ENCODE data around the gene MRC1. TPM values are rescaled to one million over a fixed set of nuclear protein-coding genes. Genes with fewer than 3 reads are reported as not detected.

Gene MRC1
- polyA plus RNA-seq, 1 donor (not counting 4 experiments of a cell fraction or from before 2014, with no cell fraction given) = 0.01 TPM

GRCh38 chr10:17906002-17906401 lies 96.9 kb downstream of the MRC1 start:
- Histone ChIP-seq H3K27ac (ENCODE audit: control insufficient read depth, insufficient read depth, low read length) (no peak overlapping the region), H3K9me1 (ENCODE audit: control insufficient read depth, extremely low read depth, insufficient read depth, low read length) (no peaks in the 10 kb centered on the region), H3K79me2 (ENCODE audit: control insufficient read depth, insufficient read depth, low read length) (no peaks in the 10 kb centered on the region), H3K9me3 (ENCODE audit: control insufficient read depth, low read depth, low read length) (no peaks in the 10 kb centered on the region), H3K4me1 (ENCODE audit: control insufficient read depth, extremely low read depth, insufficient read depth, low read length) (no peaks in the 10 kb centered on the region), H3K36me3 (ENCODE audit: control insufficient read depth in 2 of 2, extremely low read depth in 1 of 2, insufficient read depth in 2 of 2, low read length in 2 of 2) (no peaks in the 10 kb centered on the region), H3K27me3 (ENCODE audit: control insufficient read depth, extremely low read depth, insufficient read depth, low read length) (no peaks in the 10 kb centered on the region), H3K9ac (ENCODE audit: control insufficient read depth, extremely low read depth, insufficient read depth, low read length) (no peak overlapping the region), H4K20me1 (ENCODE audit: control insufficient read depth, extremely low read depth, insufficient read depth, low read length) (no peaks in the 10 kb centered on the region), H3K4me3 (ENCODE audit: control insufficient read depth in 2 of 3, extremely low read depth in 1 of 3, insufficient read depth in 2 of 3, low read depth in 1 of 3, low read length in 3 of 3) (no peak overlapping the region), H3K4me2 (ENCODE audit: control insufficient read depth, extremely low read depth, insufficient read depth, low read depth, low read length) (no peak overlapping the region), H2AFZ (ENCODE audit: control insufficient read depth, low read length) (no peak overlapping the region)
- FAIRE-seq (no peak), DNase-seq (ENCODE audit: low read depth, low spot score) (no peak)
- TF ChIP-seq CTCF (optimal IDR thresholded peaks at IDR 0.05 in 1 of 3, IDR thresholded peaks at IDR 0.05 in 1 of 3, conservative IDR thresholded peaks at IDR 0.05 in 1 of 3; ENCODE audit: extremely low read depth in 1 of 3, insufficient read depth in 2 of 3, low read length in 3 of 3) = no peak
- TF ChIP-seq EZH2 (IDR thresholded peaks at IDR 0.05; ENCODE audit: low read length) = no peak
- dilution Hi-C loops (cut with MboI; ENCODE audit: extremely low pct_ligation_motif_present, low sequenced_read_pairs) = no loop called here

- Histone ChIP-seq H4K20me1 (ENCODE audit: control insufficient read depth, extremely low read depth, insufficient read depth, low read length) (no peaks in the 10 kb centered on the region), H3K27ac (ENCODE audit: control insufficient read depth, insufficient read depth, low read length) (no peak overlapping the region), H3K4me1 (ENCODE audit: control insufficient read depth, extremely low read depth, insufficient read depth, low read length) (no peaks in the 10 kb centered on the region), H3K36me3 (ENCODE audit: control insufficient read depth in 2 of 2, extremely low read depth in 1 of 2, insufficient read depth in 2 of 2, low read length in 2 of 2) (no peaks in the 10 kb centered on the region), H3K4me2 (ENCODE audit: control insufficient read depth, extremely low read depth, insufficient read depth, low read depth, low read length) (no peak overlapping the region), H3K4me3 (ENCODE audit: control insufficient read depth in 2 of 3, extremely low read depth in 1 of 3, insufficient read depth in 2 of 3, low read depth in 1 of 3, low read length in 3 of 3) (no peak overlapping the region), H3K9me1 (ENCODE audit: control insufficient read depth, extremely low read depth, insufficient read depth, low read length) (no peaks in the 10 kb centered on the region), H3K27me3 (ENCODE audit: control insufficient read depth, extremely low read depth, insufficient read depth, low read length) (no peaks in the 10 kb centered on the region), H3K79me2 (ENCODE audit: control insufficient read depth, insufficient read depth, low read length) (no peaks in the 10 kb centered on the region), H2AFZ (ENCODE audit: control insufficient read depth, low read length) (no peak overlapping the region), H3K9ac (ENCODE audit: control insufficient read depth, extremely low read depth, insufficient read depth, low read length) (no peak overlapping the region), H3K9me3 (ENCODE audit: control insufficient read depth, low read depth, low read length) (no peaks in the 10 kb centered on the region)
- FAIRE-seq (no peak), DNase-seq (ENCODE audit: low read depth, low spot score) (no peak)
- TF ChIP-seq CTCF (optimal IDR thresholded peaks at IDR 0.05 in 1 of 3, IDR thresholded peaks at IDR 0.05 in 1 of 3, conservative IDR thresholded peaks at IDR 0.05 in 1 of 3; ENCODE audit: extremely low read depth in 1 of 3, insufficient read depth in 2 of 3, low read length in 3 of 3) = no peak
- no peak for TF ChIP-seq EZH2 (IDR thresholded peaks at IDR 0.05; ENCODE audit: low read length)
- dilution Hi-C loops (cut with MboI; ENCODE audit: extremely low pct_ligation_motif_present, low sequenced_read_pairs) = no loop called here
These were observed 98.5 kb downstream of the MRC1 start for GRCh38 chr10:17907641-17908040.
